H9 (cell line): ENCODE data around the gene SCUBE1. TPM values are rescaled to one million over a fixed set of nuclear protein-coding genes. Genes with fewer than 3 reads are reported as not detected.

ENCODE experiments used
- DNase-seq: peaks from one replicate; pipeline ENCODE4 v3.0.0-alpha.2; 2017
- H2AFZ ChIP-seq: one replicate; pipeline ENCODE4 v1.6.1; 2013; ENCODE audit warnings: mild to moderate bottlenecking, low read length, control low read depth, moderate library complexity
- H2AK5ac ChIP-seq: 2 replicates; pipeline ENCODE4 v1.6.1; 2013; ENCODE audit warnings: low read length, control low read depth, mixed read lengths; ENCODE audit not compliant: insufficient read length
- H2BK120ac ChIP-seq: one replicate; pipeline ENCODE4 v1.6.1; 2013; ENCODE audit warnings: low read depth, mild to moderate bottlenecking, low read length, control low read depth, inconsistent platforms; ENCODE audit not compliant: poor library complexity, severe bottlenecking
- H2BK12ac ChIP-seq: 2 replicates; pipeline ENCODE4 v1.6.1; 2013; ENCODE audit warnings: low read length, control low read depth, mixed read lengths, low read depth; ENCODE audit not compliant: insufficient read length
- H2BK15ac ChIP-seq: 2 replicates; pipeline ENCODE4 v1.6.1; 2013; ENCODE audit warnings: low read depth, low read length, control low read depth
- H2BK20ac ChIP-seq: one replicate; pipeline ENCODE4 v1.6.1; 2013; ENCODE audit warnings: low read depth, mild to moderate bottlenecking, low read length, control low read depth, inconsistent platforms; ENCODE audit not compliant: poor library complexity, severe bottlenecking
- H2BK5ac ChIP-seq: 2 replicates; pipeline ENCODE4 v1.6.1; 2013; ENCODE audit warnings: low read length, control low read depth, mixed read lengths; ENCODE audit not compliant: insufficient read length
- H3K14ac ChIP-seq: 2 replicates; pipeline ENCODE4 v1.6.1; 2013; ENCODE audit warnings: low read length, control low read depth; ENCODE audit not compliant: insufficient read depth
- H3K18ac ChIP-seq: 2 replicates; pipeline ENCODE4 v1.6.1; 2013; ENCODE audit warnings: low read depth, mild to moderate bottlenecking, mixed read lengths, low read length, control low read depth; ENCODE audit not compliant: insufficient read length
- H3K23ac ChIP-seq: 2 replicates; pipeline ENCODE4 v1.6.1; 2013; ENCODE audit warnings: low read length, control low read depth, mixed read lengths, low read depth; ENCODE audit not compliant: insufficient read length
- H3K23me2 ChIP-seq: 2 replicates; pipeline ENCODE4 v1.6.1; 2013; ENCODE audit warnings: low read depth, mild to moderate bottlenecking, mixed read lengths, low read length, control low read depth; ENCODE audit not compliant: insufficient read length, poor library complexity, severe bottlenecking
- H3K27ac ChIP-seq: 2 replicates; pipeline ENCODE4 v1.5.1; 2013; ENCODE audit warnings: low read length, control low read depth, mixed read lengths, low read depth; ENCODE audit not compliant: insufficient read length
- H3K27me3 ChIP-seq: 2 replicates; pipeline ENCODE4 v1.6.1; 2013; ENCODE audit warnings: low read length, control low read depth, inconsistent platforms; ENCODE audit not compliant: insufficient read depth
- H3K4ac ChIP-seq: 2 replicates; pipeline ENCODE4 v1.6.1; 2013; ENCODE audit warnings: low read depth, mild to moderate bottlenecking, control low read depth, inconsistent platforms, low read length, moderate library complexity
- H3K4me1 ChIP-seq: 2 replicates; pipeline ENCODE4 v1.6.1; 2013; ENCODE audit warnings: low read length, control low read depth, inconsistent platforms; ENCODE audit not compliant: insufficient read depth
- H3K4me2 ChIP-seq: 2 replicates; pipeline ENCODE4 v1.6.1; 2013; ENCODE audit warnings: low read length, control low read depth, mixed read lengths; ENCODE audit not compliant: insufficient read length, insufficient read depth
- H3K56ac ChIP-seq: 2 replicates; pipeline ENCODE4 v1.6.1; 2013; ENCODE audit warnings: low read depth, mild to moderate bottlenecking, mixed read lengths, low read length, control low read depth; ENCODE audit not compliant: insufficient read length
- H3K79me1 ChIP-seq: 2 replicates; pipeline ENCODE4 v1.6.1; 2013; ENCODE audit warnings: low read depth, mild to moderate bottlenecking, moderate library complexity, low read length, control low read depth, inconsistent platforms; ENCODE audit not compliant: insufficient read depth, poor library complexity, severe bottlenecking
- H3K79me2 ChIP-seq: 2 replicates; pipeline ENCODE4 v1.6.1; 2013; ENCODE audit warnings: low read length, control low read depth, inconsistent platforms; ENCODE audit not compliant: insufficient read depth
- H3K9ac ChIP-seq: 2 replicates; pipeline ENCODE4 v1.6.1; 2013; ENCODE audit warnings: low read length, control low read depth, mixed read lengths; ENCODE audit not compliant: insufficient read length; ENCODE audit errors: extremely low read depth
- H3K9me3 ChIP-seq: one replicate; pipeline ENCODE4 v1.6.1; 2013; ENCODE audit warnings: low read depth, low read length, inconsistent platforms; ENCODE audit not compliant: control insufficient read depth
- H3T11ph ChIP-seq: one replicate; pipeline ENCODE4 v1.6.1; 2013; ENCODE audit warnings: mild to moderate bottlenecking, low read length, control low read depth, inconsistent platforms
- H4K20me1 ChIP-seq: one replicate; pipeline ENCODE4 v1.6.1; 2013; ENCODE audit not compliant: control insufficient read depth, insufficient read length, insufficient read depth
- H4K5ac ChIP-seq: 2 replicates; pipeline ENCODE4 v1.6.1; 2013; ENCODE audit warnings: low read depth, mild to moderate bottlenecking, mixed read lengths, low read length, control low read depth; ENCODE audit not compliant: insufficient read length
- H4K8ac ChIP-seq: replicated peaks from 2 replicates; pipeline ENCODE4 v1.6.1; 2013; ENCODE audit warnings: low read length, control low read depth, mixed read lengths, low read depth; ENCODE audit not compliant: insufficient read length
- H4K91ac ChIP-seq: 2 replicates; pipeline ENCODE4 v1.6.1; 2013; ENCODE audit warnings: low read depth, mild to moderate bottlenecking, moderate library complexity, mixed read lengths, low read length, control low read depth; ENCODE audit not compliant: insufficient read length
- H3K27ac Mint-ChIP-seq, 3 experiments: 2 replicates in 2 of 3; 3 replicates in 1 of 3; pipeline ENCODE4 v1.8.0; 2020 to 2021; ENCODE audit warnings: mixed read lengths in 3 of 3, mild to moderate bottlenecking in 1 of 3, moderate library complexity in 1 of 3
- H3K27me3 Mint-ChIP-seq: 2 replicates; pipeline ENCODE4 v1.8.0; 2021; ENCODE audit warnings: low read depth, mild to moderate bottlenecking, moderate library complexity, mixed read lengths
- H3K36me3 Mint-ChIP-seq, 3 experiments: 2 replicates in 2 of 3; 3 replicates in 1 of 3; pipeline ENCODE4 v1.8.0; 2020 to 2021; ENCODE audit warnings: low read depth in 3 of 3, mixed read lengths in 3 of 3; ENCODE audit not compliant: insufficient read depth in 1 of 3
- H3K4me1 Mint-ChIP-seq, 2 experiments: 2 replicates each; pipeline ENCODE4 v1.8.0; 2020; ENCODE audit warnings: mixed read lengths in 2 of 2
- H3K4me3 Mint-ChIP-seq, 2 experiments: 2 replicates in 1 of 2; 3 replicates in 1 of 2; pipeline ENCODE4 v1.8.0; 2020 to 2021; ENCODE audit warnings: mild to moderate bottlenecking in 2 of 2, mixed read lengths in 2 of 2, moderate library complexity in 1 of 2
- H3K9me3 Mint-ChIP-seq, 2 experiments: 2 replicates in 1 of 2; 3 replicates in 1 of 2; pipeline ENCODE4 v1.8.0; 2020; ENCODE audit warnings: mild to moderate bottlenecking in 2 of 2, mixed read lengths in 2 of 2, moderate library complexity in 1 of 2
- WGBS: extraction: QIAGEN DNeasy Blood & Tissue Kit; methylation state at CpG from one replicate; pipeline ENCODE4 v1.1.7; 2013; ENCODE audit warnings: missing lambda C conversion rate, low lambda C conversion rate, mixed read lengths; ENCODE audit not compliant: insufficient read length; ENCODE audit errors: extremely low coverage; 5-methylcytosine and 5-hydroxymethylcytosine counted together
- total RNA-seq: library from RNA; stranded (reverse); gene quantifications from 2 replicates; pipeline ENCODE4 v1.2.1, GENCODE V29; 2021
- TF ChIP-seq, protein P1 (sequence below): fragments of 200-600 bp; sonication (generic); conservative IDR thresholded peaks from 3 replicates; pipeline ENCODE4 v1.8.0; 2021; ENCODE audit warnings: antibody characterized with exemption, mild to moderate bottlenecking

SCUBE1 gene
- total RNA-seq, 1 experiment from 2014 or later: 1.2 TPM

DNA sequence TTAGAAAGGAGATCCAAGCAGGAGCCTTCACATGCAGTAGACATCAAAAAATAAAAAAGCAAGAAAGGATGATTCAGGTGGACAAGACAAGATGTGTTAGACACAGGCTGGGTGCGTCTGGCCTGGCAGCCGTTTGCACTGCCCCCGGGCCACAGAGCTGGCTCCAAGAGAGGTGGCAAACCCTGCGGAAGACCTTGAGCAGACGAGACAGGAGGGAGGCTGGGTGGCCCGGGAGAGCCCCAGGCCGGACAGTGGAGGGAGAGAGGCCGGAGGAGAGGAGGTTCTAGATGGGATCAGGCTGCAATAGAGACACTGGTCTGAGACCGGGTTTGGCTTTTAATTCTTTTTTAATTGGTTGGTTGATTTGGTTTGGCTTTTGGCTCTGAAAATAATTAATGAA, 86.6 kb downstream of the SCUBE1 start:
- Histone ChIP-seq H2BK15ac (no peak overlapping the region), H3K27ac (no peak overlapping the region), H3K79me2 (no peaks in the 10 kb centered on the region), H2BK120ac (no peak overlapping the region), H4K8ac (no peak overlapping the region), H3K4ac (no peak overlapping the region), H2BK5ac (no peak overlapping the region), H2AFZ (no peak overlapping the region), H4K20me1 (no peaks in the 10 kb centered on the region), H3K23ac (no peak overlapping the region), H3T11ph (no peak overlapping the region), H3K18ac (no peak overlapping the region), H2BK20ac (no peak overlapping the region), H2BK12ac (no peak overlapping the region), H4K5ac (no peak overlapping the region), H2AK5ac (no peak overlapping the region), H3K14ac (no peak overlapping the region; the same call in 1 of the 2 replicates), H3K4me1 (no peaks in the 10 kb centered on the region), H3K27me3 (no peaks in the 10 kb centered on the region), H3K9ac (no peak overlapping the region), H3K23me2 (no peaks in the 10 kb centered on the region), H4K91ac (no peak overlapping the region), H3K4me2 (no peak overlapping the region), H3K56ac (no peak overlapping the region), H3K79me1 (no peaks in the 10 kb centered on the region), H3K9me3 (no peaks in the 10 kb centered on the region)
- TF ChIP-seq, protein P1, sequence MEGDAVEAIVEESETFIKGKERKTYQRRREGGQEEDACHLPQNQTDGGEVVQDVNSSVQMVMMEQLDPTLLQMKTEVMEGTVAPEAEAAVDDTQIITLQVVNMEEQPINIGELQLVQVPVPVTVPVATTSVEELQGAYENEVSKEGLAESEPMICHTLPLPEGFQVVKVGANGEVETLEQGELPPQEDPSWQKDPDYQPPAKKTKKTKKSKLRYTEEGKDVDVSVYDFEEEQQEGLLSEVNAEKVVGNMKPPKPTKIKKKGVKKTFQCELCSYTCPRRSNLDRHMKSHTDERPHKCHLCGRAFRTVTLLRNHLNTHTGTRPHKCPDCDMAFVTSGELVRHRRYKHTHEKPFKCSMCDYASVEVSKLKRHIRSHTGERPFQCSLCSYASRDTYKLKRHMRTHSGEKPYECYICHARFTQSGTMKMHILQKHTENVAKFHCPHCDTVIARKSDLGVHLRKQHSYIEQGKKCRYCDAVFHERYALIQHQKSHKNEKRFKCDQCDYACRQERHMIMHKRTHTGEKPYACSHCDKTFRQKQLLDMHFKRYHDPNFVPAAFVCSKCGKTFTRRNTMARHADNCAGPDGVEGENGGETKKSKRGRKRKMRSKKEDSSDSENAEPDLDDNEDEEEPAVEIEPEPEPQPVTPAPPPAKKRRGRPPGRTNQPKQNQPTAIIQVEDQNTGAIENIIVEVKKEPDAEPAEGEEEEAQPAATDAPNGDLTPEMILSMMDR: no peak
- H3K27me3 Mint-ChIP-seq: peaks cover 8% of the 10 kb centered on the region
- no peaks in the 10 kb centered on the region; a peak in 1 of 7 replicates for H3K36me3 Mint-ChIP-seq
- no CpG with 5 or more reads among the region's 9 CpGs for WGBS
- no peak overlapping the region; a peak in 1 of 7 replicates for H3K27ac Mint-ChIP-seq
- H3K9me3 Mint-ChIP-seq: no peaks in the 10 kb centered on the region
- H3K4me3 Mint-ChIP-seq: no peak overlapping the region
- peaks cover 8 to 9% of the 10 kb centered on the region in 2 experiments; a peak in 3 of 4 replicates for H3K4me1 Mint-ChIP-seq
- DNase-seq: no peak
